ENCODE measurements around the gene E4F1.

Gene E4F1

GRCh38 chr16:2175454-2175853 is 47.9 kb upstream of the E4F1 start:
- H3K79me2 ChIP-seq (ENCODE audit: insufficient read depth, low read length): no peaks in the 10 kb centered on the region
- DNase-seq (no peak), ATAC-seq (ENCODE audit: insufficient read depth, low read depth) (no peak)
- H3K36me3 ChIP-seq (ENCODE audit: insufficient read depth, low read length): peaks cover 65% of the 10 kb centered on the region
- no peak overlapping the region for H3K4me3 ChIP-seq (ENCODE audit: low read depth in 1 of 2, low read length in 2 of 2)
- no peaks in the 10 kb centered on the region for H3K9me3 ChIP-seq (ENCODE audit: insufficient read depth, low read length, severe bottlenecking)
- H3K27me3 ChIP-seq (ENCODE audit: insufficient read depth, low read length, poor library complexity): no peaks in the 10 kb centered on the region
- no peaks in the 10 kb centered on the region for H3K4me1 ChIP-seq (ENCODE audit: insufficient read depth, low read length)
- H3K27ac ChIP-seq (ENCODE audit: low read length): no peak overlapping the region
- H2AFZ ChIP-seq (ENCODE audit: low read depth, low read length): no peak overlapping the region
- no peak overlapping the region for H3K4me2 ChIP-seq (ENCODE audit: insufficient read depth, low read length)
- 0 out of 2 replicates have a peak, but pooled peaks cover 4% of the 10 kb centered on the region for H4K20me1 ChIP-seq (ENCODE audit: insufficient read depth, low read length)
- no peak for TF ChIP-seq CTCF (IDR thresholded peaks at IDR 0.05; ENCODE audit: borderline replicate concordance, extremely low read depth, low read length, poor library complexity, severe bottlenecking)
- no peak for TF ChIP-seq EZH2 (IDR thresholded peaks at IDR 0.05; ENCODE audit: borderline replicate concordance, low read depth, low read length, severe bottlenecking)
- H3K9ac ChIP-seq (ENCODE audit: low read depth, low read length): no peak overlapping the region

- no peaks in the 10 kb centered on the region for H3K9me3 ChIP-seq (ENCODE audit: insufficient read depth, low read length, severe bottlenecking)
- H3K9ac ChIP-seq (ENCODE audit: low read depth, low read length): no peak overlapping the region
- DNase-seq (no peak), ATAC-seq (ENCODE audit: insufficient read depth, low read depth) (no peak)
- no peak overlapping the region for H3K4me3 ChIP-seq (ENCODE audit: low read depth in 1 of 2, low read length in 2 of 2)
- H3K4me1 ChIP-seq (ENCODE audit: insufficient read depth, low read length): no peaks in the 10 kb centered on the region
- no peaks in the 10 kb centered on the region for H3K79me2 ChIP-seq (ENCODE audit: insufficient read depth, low read length)
- TF ChIP-seq CTCF (IDR thresholded peaks at IDR 0.05; ENCODE audit: borderline replicate concordance, extremely low read depth, low read length, poor library complexity, severe bottlenecking) (no peak), EZH2 (IDR thresholded peaks at IDR 0.05; ENCODE audit: borderline replicate concordance, low read depth, low read length, severe bottlenecking) (no peak)
- H3K36me3 ChIP-seq (ENCODE audit: insufficient read depth, low read length): peaks cover 62% of the 10 kb centered on the region
- no peak overlapping the region for H3K4me2 ChIP-seq (ENCODE audit: insufficient read depth, low read length)
- 0 out of 2 replicates have a peak, but pooled peaks cover 4% of the 10 kb centered on the region for H4K20me1 ChIP-seq (ENCODE audit: insufficient read depth, low read length)
- H3K27me3 ChIP-seq (ENCODE audit: insufficient read depth, low read length, poor library complexity): no peaks in the 10 kb centered on the region
- H2AFZ ChIP-seq (ENCODE audit: low read depth, low read length): no peak overlapping the region
- no peak overlapping the region for H3K27ac ChIP-seq (ENCODE audit: low read length)
Measured at GRCh38 chr16:2176047-2176446, 47.3 kb upstream of the E4F1 start.

GRCh38 chr16:2177101-2177500 is 46.3 kb upstream of the E4F1 start:
- no peak overlapping the region for H3K27ac ChIP-seq (ENCODE audit: low read length)
- no peak for ATAC-seq (ENCODE audit: insufficient read depth, low read depth)
- TF ChIP-seq EZH2 (IDR thresholded peaks at IDR 0.05; ENCODE audit: borderline replicate concordance, low read depth, low read length, severe bottlenecking): no peak
- TF ChIP-seq CTCF (IDR thresholded peaks at IDR 0.05; ENCODE audit: borderline replicate concordance, extremely low read depth, low read length, poor library complexity, severe bottlenecking): no peak
- H3K9ac ChIP-seq (ENCODE audit: low read depth, low read length): no peak overlapping the region
- no peaks in the 10 kb centered on the region for H3K4me1 ChIP-seq (ENCODE audit: insufficient read depth, low read length)
- no peak overlapping the region for H3K4me2 ChIP-seq (ENCODE audit: insufficient read depth, low read length)
- no peak overlapping the region for H2AFZ ChIP-seq (ENCODE audit: low read depth, low read length)
- no peak overlapping the region for H3K4me3 ChIP-seq (ENCODE audit: low read depth in 1 of 2, low read length in 2 of 2)
- peaks cover 53% of the 10 kb centered on the region for H3K36me3 ChIP-seq (ENCODE audit: insufficient read depth, low read length)
- no peaks in the 10 kb centered on the region for H3K9me3 ChIP-seq (ENCODE audit: insufficient read depth, low read length, severe bottlenecking)
- DNase-seq: no peak
- H3K79me2 ChIP-seq (ENCODE audit: insufficient read depth, low read length): no peaks in the 10 kb centered on the region
- H4K20me1 ChIP-seq (ENCODE audit: insufficient read depth, low read length): peaks cover 4% of the 10 kb centered on the region; the same call in 1 of the 2 replicates
- no peaks in the 10 kb centered on the region for H3K27me3 ChIP-seq (ENCODE audit: insufficient read depth, low read length, poor library complexity)

- Histone ChIP-seq H3K79me2 (ENCODE audit: insufficient read depth, low read length) (no peaks in the 10 kb centered on the region), H3K9ac (ENCODE audit: low read depth, low read length) (no peak overlapping the region), H3K4me2 (ENCODE audit: insufficient read depth, low read length) (no peak overlapping the region), H3K9me3 (ENCODE audit: insufficient read depth, low read length, severe bottlenecking) (no peaks in the 10 kb centered on the region), H2AFZ (ENCODE audit: low read depth, low read length) (no peak overlapping the region), H3K27me3 (ENCODE audit: insufficient read depth, low read length, poor library complexity) (no peaks in the 10 kb centered on the region), H4K20me1 (ENCODE audit: insufficient read depth, low read length) (peaks cover 4% of the 10 kb centered on the region; the same call in 1 of the 2 replicates), H3K4me3 (ENCODE audit: low read depth in 1 of 2, low read length in 2 of 2) (no peak overlapping the region), H3K27ac (ENCODE audit: low read length) (no peak overlapping the region), H3K36me3 (ENCODE audit: insufficient read depth, low read length) (peaks cover 50% of the 10 kb centered on the region), H3K4me1 (ENCODE audit: insufficient read depth, low read length) (no peaks in the 10 kb centered on the region)
- no peak for DNase-seq
- no peak for ATAC-seq (ENCODE audit: insufficient read depth, low read depth)
- TF ChIP-seq EZH2 (IDR thresholded peaks at IDR 0.05; ENCODE audit: borderline replicate concordance, low read depth, low read length, severe bottlenecking) (no peak), CTCF (IDR thresholded peaks at IDR 0.05; ENCODE audit: borderline replicate concordance, extremely low read depth, low read length, poor library complexity, severe bottlenecking) (no peak)
Measured at GRCh38 chr16:2177561-2177960, 45.8 kb upstream of the E4F1 start.
